Medulla oblongata (tissue), 1 donor: Measurements from ENCODE around the gene EID1.
"Not testable (repeated sequence)": the region's sequence is repeated elsewhere in the genome, so short reads cannot be mapped to it uniquely, and the experiment has no call there.

ENCODE experiments used
- DNase-seq: peaks from one replicate; pipeline ENCODE4 v3.0.0-alpha.2; 2015; ENCODE audit errors: extremely low spot score

EID1 gene, protein sequence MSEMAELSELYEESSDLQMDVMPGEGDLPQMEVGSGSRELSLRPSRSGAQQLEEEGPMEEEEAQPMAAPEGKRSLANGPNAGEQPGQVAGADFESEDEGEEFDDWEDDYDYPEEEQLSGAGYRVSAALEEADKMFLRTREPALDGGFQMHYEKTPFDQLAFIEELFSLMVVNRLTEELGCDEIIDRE

DNA sequence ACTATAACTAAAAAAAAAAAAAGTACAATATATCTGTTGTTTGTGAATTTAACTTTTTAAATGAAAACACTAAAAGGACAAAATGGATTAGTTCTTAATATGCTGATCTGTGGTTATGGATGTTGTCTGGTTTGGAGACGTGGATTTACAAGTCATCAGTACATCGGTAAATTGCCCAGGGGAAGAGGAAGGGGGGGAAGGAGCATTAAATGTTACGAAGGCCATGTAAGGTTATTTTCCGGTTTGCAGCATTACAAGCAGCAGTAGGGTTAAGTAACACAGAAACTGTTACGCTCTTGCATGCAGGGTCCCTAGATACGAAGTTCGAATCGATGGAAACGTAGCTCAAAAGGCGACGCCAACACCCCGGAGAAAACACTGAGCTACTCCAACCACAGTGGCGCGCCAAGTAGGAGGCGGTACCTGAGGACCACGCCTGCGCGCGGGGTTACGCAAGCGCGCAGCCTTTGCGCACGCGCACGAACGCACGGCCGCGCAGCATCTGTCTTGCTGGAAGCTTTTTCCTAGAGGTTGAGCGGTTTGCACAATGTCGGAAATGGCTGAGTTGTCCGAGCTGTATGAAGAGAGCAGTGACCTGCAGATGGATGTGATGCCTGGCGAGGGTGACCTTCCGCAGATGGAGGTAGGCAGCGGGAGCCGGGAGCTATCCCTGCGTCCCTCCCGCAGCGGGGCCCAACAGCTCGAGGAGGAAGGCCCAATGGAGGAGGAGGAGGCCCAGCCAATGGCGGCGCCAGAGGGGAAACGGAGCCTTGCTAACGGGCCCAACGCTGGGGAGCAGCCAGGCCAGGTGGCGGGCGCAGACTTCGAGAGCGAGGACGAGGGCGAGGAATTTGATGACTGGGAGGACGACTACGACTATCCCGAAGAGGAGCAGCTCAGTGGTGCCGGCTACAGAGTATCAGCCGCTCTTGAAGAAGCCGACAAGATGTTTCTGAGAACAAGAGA lies at the start of gene EID1:
Gene EID1 (plus strand): TSS at position 505 of the 966 bp plus-strand sequence. CDS start 43 bp downstream, at position 548.
- peak; percentile 96 for DNase-seq

DNA sequence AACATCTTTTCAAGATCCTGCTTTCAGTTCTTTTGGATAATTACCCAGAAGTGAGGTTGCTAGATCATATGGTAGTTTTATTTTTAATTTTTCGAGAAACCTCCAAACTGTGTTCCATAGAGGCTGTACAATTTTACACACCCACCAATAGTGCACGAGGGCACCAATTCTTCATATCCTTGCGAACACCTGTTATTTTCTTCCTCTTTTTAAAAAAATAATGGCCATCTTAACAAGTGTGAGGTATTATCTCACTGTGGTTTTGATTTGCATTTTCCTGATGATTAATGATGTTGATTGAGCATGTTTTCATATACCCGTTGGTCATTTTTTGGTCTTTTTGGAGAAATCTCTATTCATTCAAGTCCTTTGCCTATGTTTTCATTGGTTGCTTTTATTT lies 49.5 kb upstream of the EID1 start:
- DNase-seq = no peak

DNA sequence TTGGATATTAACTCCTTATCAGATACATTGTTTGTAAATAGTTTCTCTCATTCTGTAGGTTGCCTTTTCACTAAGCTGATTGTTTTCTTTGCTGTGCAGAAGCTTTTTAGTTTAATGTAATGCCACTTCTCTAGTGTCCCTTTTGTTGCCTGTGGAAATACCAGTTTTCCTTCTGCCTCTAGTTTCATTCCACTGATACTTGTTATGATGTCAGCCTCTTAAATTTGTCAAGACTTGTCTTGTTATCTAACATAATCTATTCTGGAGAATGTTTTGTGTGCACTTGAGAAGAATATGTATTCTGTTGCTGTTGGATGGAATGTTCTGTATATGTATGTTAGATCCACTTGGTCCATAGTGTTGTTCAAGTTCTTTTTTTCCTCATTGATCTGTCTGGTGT lies 49.0 kb upstream of the EID1 start:
- no peak for DNase-seq

DNA sequence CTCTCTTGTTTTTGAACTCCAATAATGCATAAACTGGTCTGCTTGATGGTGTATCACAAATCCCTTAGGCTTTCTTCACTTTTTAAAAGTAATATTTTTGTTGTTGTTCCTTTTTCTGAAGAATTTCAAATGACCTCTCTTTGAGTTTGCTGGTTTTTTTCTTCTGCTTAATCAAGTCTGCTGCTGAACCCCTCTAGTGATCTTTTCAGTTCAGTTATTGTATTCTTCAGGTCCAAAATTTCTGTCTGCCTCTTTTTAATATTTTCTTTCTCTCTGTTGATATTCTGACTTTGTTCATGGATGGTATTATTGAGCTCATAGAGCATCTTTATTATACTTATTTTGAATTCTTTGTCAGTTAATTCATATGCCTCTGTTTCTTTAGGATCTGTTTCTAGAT lies 45.3 kb upstream of the EID1 start:
- DNase-seq = no peak

DNA sequence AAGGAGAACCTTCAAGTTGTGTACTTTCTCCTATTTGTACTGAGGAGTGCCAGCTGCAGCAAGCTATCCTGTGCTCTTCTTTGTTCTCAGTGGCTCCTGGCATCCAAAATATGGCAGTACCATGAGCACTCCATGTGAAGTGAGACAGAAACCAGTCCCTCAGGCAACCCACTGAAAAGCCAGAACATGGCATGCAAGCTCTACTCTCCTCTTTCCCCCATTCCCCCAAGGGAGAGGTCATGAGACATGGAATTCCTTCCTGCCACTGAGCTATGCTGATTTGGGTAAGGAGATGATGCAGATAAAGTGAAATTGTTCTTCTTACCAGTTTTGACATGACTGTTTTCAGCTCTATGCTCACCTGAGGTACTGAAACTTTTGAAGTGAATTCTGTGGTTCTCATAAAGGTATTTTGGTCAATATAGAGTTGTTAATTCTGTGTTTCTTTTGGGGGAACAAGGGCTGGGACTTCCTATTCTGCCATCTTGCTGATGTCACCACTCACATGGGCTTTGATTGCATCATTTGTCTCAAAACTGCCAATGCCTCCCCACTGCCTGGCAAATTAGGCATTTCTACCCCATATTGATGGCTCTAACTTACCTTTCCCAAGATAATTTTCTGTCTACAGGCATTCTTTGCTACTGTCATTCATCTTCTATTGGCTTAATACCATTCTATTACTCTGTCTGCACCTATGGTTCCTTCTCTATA lies 44.3 kb upstream of the EID1 start:
- no peak for DNase-seq

DNA sequence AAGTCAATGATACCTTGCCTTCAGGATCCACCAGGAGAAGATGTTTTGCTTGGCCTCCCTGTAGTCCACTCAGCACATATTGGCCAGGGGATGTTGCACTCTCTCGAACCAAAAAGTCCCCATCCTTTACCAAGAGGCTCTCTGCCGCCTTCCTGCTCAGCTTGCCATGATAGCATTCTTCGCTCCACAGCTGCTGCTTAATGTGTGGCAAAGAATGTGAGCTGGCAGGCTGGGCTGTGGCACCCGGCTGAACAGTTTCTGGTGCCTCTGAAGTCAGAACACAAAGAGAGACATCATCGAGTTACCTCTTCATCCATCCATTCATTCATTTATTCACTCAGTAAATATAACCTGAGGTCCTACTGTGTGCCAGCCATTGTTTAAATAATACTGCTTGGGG lies 43.2 kb upstream of the EID1 start:
- no peak for DNase-seq

DNA sequence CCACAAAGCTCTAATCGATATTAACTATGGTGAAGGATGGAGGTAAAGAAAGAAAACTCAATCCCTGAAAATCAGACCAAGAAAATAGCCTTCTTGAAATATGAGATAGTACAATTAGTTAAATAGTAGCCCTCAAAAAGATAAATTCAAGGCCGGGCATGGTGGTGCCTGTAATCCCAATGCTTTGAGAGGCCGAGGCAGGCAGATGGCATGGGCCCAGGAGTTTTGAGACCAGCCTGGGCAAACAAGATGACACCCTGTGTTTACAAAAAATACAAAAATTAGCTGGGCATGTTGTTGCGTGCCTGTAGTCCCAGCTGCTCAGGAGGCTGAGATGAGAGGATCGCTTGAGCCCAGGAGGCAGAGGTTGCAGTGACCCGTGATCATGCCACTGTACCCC lies 35.4 kb upstream of the EID1 start:
- DNase-seq = no peak

DNA sequence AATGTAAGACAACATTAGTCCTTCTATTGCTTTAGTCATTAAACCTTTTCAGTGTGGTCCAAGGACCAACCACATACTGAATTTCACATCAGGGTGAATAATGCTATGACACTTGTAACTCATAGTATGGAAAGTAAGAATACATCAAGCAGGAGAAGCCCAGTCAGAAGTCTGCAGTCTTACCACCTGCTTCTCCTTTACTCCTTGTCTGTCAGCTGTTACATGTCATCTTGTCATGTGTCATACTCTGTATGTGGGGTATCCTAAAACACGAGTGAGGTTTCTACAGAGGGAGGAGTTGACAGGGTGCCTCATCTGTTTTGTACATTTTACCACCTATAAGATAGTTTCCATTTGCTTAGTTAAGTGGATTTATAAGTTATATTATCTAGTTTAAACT lies 32.8 kb upstream of the EID1 start:
- DNase-seq = no peak

DNA sequence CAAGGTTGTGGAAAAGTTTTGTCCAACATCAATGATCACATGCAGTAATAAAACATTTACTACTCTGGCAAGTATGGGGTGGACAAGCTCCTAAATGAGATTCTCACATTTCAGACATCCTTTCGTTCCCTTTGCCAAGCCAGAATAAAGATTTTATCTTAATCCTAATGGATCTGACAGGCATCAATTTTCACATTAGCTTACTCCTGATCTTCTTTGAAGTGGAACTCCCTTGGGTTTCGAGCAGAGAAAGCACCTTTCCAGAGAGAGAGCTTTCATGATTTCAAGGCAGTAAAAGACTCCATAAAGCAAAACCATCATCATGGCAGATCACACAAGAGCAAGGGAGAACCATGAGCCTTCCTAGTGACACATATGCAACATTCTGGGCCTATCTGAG lies 27.3 kb upstream of the EID1 start:
- DNase-seq = no peak

DNA sequence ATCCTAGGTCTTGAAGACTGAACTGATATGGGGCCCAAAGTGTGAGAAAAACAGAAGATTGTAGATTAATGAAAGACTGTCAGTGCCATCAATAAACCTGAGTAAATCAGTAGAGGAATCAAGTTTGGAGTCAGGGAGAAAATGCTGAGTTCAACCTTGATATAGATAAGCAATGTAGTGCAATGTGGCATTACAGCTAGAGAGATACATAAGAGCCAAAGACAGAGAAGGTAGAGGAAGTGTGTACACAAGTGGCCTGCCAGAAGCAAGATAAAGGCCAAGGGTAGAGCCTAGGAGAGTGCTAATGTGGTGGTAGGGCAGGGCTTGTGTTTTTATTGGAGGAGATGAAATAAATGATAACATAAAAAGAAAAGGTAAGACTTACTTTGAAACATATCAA lies 26.0 kb upstream of the EID1 start:
- no peak for DNase-seq

DNA sequence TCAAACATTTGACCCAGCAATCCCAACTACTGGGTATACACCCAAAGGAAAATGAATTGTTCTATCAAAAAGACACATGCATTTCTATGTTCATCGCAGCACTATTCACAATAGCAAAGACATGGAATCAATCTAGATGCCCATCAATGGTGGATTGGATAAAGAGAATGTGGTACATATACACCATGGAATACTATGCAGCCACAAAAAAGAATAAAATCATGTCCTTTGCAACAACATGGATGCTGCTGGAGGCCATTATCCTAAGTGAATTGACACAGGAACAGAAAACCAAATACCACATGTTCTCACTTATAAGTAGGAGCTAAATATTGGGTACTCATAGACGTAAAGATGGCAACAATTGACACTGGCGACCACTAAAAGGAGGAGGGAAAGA lies 23.5 kb upstream of the EID1 start:
- not testable (repeated sequence) for DNase-seq

DNA sequence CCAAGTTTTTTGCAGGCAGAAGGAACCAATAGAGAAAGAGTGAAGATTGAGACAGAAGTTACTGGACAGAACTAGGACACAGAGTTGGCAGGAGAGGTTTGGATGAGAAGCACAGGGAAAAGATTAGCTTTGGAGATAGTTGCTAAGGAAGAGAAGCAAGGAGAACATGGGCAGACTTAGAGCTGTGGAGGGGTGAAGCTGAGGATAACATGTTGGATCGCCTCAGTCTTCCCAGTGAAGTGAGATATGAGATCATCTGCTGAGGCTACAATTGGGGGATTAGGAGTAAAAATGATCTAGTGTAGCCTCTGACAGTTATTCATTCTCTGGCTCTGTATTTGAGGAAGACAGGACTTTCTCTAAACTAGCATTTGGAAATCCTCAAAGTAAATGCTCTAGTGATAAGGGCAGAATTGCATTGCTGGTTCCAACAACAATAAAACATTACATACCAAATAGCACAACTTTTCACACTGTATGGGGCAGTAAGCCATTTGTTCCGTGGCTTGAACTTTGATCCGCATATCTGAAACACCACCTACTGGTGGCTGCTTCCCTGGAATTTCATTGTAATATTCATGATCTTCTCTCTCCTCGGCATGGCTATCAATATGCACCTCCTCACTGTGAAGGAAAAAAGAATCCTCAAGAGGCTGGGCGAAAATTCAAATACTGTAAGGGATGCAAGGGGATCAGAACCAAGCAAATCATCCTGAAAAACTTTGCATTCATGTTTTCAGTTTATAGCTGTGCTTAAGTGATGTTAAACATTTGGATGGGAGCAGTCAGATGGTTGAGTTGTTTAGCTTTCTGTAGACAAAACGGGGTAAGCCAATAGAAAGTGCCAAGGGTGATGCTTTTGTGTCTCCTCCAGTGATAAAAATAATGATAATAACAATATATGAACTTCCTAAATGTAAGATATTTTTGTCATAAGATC lies 22.2 kb upstream of the EID1 start:
- peak; percentile 23 for DNase-seq

DNA sequence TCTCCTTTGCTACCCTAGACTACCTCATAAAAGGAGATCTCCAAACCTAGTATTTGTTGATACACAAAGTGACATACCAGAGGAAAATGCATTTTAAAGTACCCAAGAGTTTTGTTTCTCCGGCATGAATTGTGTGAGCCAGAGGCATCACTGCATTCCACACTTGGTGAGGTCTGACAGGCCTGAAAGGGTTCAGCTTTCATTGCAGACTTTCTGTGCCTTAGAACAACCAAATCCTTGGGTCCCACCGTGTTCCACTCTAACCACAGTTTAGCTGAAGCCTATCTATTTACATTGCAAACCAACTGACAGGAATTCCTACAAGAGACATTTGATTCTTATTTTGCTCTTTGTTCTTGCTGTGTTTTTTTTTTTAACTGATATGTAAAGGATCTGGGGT lies 21.0 kb upstream of the EID1 start:
- DNase-seq = no peak

DNA sequence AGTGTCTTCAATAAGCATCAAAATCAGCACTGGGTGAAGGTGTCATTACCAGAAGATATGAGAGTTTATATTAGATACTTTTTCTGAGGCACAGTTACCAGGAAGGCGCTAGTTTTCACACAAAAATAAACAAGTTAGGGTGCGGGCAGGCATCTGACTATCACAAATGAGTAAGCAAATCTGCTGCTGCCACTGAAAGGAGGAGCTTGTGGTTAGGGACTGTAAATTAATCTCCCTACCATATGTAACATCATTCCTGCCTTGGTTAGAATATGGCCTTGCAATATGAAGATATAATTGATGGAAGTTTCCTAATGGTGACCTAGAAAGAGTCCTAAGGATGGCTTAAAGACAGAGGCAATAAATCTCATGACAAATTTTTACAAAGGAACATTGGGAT lies 19.5 kb upstream of the EID1 start:
- no peak for DNase-seq

DNA sequence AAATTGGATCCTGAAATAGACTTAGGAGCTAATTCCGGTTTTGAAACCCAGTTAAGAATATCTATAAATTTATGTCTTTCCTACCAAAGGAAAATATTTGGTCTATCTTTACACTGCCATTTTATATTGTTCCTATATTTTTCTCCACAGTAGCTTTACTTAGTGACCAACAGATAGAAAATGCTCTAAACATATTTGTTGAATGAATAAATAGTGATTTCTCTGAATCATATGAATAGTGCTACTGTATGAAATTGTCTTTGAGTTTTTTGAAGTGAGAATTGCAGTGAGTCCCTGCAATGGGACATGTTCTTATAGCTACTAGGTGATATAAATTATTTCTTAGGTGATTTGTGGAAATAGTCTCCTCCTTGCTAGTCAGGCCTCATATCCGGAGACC lies 18.5 kb upstream of the EID1 start:
- no peak for DNase-seq

DNA sequence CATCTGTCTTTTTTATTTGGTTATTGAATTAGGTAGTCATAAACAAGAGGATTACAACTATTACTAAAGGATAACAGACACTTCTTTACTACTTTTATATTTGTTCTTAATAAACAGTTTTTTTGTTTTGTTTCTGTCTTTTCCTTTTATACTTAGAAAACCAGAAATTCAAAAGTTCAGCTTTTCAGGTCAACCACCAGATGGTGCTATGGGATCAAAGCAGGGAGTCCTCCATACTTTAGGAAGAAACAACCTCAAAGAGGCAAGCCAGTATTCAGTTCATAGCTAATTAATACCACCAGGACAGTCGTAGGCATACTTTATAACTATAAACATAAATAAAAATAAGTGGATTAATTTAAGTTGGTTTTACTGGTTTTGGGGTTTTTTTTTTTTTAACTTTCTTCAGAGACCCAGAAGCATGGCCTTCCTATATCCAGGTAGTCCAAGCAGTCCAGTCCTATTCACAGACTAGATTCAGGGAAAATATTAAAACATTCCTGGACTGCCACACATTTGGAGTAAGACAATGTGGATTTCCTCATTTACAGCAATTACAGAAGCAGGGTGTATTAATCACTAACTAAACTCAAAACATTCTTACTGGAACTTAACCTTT lies 16.0 kb upstream of the EID1 start:
- peak; percentile 82 for DNase-seq

DNA sequence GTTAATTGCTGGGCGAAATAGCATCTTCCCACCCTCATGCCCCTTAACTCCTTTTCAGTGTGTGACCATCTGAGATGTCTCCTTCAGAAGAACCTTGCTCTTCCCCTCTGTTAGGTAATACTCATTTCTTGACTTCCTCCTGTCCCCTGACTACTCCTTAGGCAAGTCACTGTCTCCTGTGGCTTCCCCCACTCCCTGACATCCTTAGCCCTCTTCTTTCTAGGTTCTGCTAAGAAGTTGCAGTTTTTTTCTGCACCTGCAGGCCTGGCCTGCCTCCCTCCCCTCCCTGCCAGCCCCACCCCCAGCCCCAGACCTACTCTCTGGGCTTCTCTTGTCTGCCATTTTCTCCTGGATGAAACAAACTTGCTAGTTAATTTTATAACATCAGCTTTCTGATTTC lies 15.2 kb upstream of the EID1 start:
- DNase-seq = no peak

DNA sequence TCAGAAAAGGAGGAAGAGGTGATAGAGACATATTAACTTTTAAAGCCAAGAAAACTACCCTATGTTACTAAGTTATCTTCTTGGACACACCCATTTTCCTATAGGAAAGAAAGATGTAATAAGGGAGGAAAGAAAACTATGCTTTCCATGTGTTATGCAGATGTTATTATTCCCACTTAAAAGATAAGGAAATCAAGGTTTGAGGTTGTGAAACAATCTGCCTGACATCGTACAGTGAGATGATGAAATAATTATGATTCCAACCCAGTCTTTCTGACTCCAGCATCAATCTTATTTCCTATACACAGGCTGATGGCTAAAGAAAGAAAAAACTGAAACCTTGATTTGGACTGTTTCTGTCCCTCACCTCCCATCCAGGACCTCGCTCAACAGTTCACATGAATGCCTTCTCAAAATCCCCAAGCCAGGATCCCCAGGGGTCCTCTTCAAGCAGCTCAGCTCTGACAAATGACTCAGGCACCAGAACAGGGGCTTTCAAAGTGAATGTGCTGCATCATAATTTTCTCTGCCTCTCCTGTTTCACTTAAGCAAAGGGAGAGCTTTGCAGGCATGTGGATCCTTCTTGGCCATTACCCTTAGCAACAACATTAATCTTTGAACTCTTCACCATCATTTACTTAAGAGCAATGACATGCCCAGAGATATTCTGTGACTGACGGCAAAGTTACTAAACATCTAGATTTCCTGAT lies 12.4 kb upstream of the EID1 start:
- DNase-seq = no peak

DNA sequence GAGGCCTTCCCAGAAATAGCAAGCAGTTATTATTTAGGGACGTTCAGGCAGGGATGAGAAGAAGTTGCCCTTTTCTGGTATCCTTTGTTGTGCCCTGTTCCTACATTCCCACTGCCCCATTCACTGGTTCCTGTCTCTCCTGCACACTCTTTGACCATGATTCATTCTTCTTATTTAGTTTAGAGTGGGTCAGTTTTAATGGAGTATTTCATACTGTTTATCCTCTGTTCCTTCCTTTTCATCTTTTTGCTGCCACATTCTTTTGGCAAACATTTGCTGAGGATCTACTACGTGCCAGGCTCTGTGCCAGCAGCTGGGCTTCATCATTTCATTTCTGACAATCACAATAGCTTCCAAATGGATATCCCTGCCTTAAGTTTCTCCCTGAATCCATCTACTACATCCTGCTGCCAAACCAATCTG lies 11.8 kb upstream of the EID1 start:
- DNase-seq = no peak

DNA sequence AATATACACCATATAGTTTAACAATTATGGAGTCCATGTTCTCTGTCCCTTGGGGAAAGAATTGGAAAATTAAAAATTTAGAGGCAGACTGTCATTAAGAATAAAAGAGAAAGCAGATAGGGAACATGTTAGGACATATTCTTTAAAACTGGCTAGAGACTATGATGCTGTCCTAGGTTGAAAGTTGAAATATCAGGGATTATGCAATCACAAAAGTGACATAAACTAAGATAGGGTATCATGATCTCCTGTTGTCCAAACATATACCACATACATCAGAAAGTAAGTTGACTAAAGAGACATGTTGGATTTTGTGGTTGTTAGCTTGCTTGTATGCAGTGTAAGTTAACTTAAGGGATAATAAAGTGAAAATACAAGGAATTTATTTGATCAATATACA lies 9.9 kb upstream of the EID1 start:
- no peak for DNase-seq
